Stimulated activated CD8-positive, alpha-beta memory T cell treated with anti-CD3 and anti-CD28 coated beads, Interleukin-15, amount 100 ng/mL, for 1 hour (primary cell): ENCODE results near the gene CCL3.
"Not testable (repeated sequence)": the region's sequence is repeated elsewhere in the genome, so short reads cannot be mapped to it uniquely, and the experiment has no call there.

Experiments
- DNase-seq: peaks from one replicate; pipeline ENCODE4 v3.0.0-alpha.2; 2020; ENCODE audit warnings: low read depth

Gene CCL3

DNA sequence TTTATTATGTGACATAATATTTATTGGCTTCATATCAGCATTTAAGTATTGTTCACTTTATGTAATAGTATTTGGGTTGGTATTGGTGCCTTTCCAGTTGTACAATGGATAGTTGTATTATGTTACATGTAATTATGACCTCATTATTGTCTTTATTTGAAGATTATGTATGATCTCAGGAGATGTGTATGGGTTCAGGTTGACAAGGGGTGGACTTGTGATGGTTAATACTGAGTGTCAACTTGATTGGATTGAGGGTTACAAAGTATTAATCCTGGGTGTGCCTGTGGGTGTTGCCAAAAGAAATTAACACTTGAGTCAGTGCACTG, 25.7 kb upstream of the CCL3 start:
- not testable (repeated sequence) for DNase-seq

DNA sequence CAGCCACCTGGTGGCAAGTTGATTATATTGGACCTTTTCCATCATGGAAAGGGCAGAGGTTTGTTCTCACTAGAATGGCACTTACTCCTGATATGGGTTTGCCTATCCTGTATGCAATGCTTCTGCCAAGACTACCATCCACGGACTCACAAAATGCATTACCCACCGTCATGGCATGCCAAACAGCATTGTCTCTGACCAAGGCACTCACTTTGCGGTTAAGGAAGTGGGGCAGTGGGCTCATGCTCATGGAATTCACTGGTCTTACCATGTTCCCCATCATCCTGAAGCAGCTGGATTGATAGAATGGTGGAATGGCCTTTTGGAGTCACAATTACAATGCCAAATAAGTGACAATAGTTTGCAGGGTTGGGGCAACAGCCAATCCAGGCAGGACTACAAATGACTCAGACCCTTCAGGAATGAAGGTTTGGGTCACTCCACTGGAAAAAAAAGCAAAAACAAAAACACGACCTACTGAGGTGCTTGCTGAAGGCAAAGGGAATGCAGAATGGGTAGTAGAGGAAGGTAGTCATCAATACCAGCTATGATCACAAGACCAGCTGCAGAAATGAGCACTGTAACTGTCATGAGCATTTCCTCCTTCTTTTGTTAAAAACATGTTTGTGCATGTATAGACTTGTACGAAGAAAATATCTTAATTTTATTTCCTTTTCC, 25.2 kb upstream of the CCL3 start:
- not testable (repeated sequence) for DNase-seq

DNA sequence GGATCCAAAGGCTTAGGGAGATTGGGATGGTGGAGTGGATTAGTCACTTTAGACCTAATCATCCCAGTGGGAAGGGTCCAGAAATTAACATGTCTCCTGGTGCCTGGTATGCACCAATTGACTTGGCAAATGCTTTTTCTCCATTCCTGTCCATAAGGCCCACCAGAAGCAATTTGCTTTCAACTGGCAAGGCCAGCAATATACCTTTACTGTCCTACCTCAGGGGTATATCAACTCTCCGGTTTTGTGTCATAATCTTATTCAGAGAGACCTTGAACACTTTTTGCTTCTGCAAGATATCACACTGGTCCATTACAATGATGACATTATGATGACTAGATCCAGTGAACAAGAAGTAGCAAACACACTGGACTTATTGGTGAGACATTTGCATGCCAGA, 23.2 kb upstream of the CCL3 start:
- not testable (repeated sequence) for DNase-seq

DNA sequence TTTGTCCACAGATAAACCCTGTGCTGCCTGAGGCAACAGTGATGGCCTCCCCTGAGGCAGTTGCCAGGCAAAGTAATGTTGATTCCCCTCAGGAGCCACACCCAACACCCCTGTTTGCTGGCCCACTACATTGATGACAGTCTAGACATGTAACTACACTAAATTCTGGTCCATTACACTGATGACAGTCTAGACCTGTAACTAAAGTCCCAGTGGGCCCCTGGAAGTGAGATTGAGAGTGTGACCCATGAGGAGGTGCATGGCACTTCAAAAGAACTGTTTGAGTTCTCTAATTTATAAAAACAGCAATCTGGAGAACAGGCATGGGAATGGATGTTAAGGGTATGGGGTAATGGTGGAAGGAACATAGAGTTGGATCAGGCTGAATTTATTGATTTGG, 22.6 kb upstream of the CCL3 start:
- DNase-seq = no peak

DNA sequence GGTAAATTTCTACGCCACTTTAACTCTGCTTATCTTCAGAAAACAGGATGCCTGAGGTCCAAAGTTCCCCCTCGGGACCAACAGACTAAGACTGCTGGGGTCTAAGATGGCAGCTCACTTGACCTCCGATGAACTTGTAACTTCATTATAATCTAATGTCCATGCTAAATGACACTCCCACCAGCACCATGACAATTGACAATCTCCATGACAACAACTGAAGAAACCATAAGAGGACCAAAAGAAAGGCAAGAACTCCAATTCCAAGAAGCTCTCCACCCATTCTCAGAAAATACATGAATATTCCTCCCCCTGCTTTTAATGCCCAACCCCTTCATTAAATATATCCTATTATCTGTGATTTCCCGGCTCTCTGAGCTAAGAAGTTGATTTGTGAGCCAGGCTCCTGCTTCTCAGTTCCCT, 21.1 kb upstream of the CCL3 start:
- no peak for DNase-seq

DNA sequence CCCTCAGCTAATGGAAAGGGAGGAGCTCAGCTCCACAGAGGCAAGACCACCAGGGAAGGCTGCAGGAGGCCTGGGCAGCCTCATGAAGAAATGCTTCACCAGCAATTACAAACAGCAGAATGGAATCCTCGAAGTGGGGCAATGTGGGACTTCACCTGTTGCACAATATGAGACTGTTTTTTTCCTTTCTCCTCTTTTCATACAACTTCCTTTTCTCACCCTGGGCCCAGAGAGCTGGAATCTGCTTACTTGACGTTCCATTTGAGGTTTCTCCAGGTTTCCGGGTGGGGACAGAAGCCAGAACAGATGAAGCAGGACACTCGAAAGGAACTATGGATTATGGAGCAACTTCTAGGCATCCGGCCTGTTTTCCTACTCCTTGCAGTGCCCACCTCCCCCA, 18.3 kb upstream of the CCL3 start:
- DNase-seq = not testable (repeated sequence)

DNA sequence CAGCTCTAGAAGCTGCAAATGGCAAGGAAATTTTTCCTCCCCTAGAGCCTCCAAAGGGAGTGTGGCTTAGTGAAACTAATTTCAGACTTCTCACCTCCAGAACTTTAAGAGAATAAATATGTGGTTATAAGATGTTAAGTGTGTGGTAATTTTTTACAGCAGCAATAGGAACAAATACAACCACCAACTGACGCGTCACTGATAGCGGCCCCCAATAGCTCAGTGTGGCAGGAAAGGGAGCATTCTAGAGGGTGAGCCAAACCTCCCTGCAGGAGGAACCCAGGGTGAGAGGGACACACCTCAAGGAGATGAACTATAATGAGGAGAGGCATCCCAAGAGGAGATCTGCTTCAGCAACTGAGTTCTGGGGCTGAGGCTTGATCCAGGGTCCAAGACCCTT, 17.7 kb upstream of the CCL3 start:
- no peak for DNase-seq

DNA sequence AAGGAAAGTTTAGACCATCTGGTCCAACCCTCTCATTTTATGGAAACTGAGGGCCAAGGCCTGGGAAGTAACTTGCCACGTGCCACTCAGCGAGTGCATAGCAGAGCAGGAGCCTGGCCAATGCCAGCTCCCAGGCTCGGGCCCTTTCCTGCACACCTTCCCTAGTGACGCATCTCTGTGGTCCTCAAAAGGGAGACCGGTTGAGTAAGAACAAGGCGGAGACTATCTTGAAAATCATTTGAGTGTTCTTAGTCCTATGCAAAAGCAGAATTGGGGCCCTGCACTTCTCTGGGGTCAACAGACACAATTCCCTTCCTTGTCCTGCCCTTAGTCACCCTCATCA, 16.5 kb upstream of the CCL3 start:
- DNase-seq = no peak

DNA sequence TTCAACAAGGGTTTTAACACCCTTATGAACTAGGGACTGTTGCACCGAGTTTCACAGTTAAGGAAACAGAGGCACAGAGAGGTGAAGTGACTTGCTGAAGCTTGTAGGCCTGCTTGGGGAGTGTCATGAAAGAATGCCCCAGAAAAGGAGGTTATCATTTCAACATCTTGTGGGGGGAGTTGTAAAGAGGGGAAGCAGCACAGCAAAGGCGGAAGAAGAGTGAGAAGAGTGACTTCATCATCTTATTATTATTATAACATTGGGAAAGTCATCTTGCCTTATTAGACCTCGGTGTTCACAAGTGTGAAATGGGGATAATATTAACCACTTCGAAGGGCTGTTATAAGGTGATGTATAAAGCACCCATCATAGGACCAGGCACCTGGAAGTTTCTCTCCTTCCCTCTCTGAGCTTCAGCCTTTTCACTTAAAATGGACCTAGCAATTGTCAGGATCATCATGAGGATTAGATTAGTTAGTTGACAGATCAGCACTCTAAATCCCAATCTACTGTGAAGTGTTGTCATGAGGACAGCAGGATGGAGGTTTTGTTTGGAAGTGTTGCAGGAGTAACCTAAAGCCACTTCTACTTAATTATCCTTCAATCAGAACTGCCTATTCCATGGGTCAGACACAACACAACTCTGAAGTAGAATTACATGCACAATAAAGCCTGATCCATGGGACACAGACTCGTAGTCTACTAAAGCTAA, 16.0 kb upstream of the CCL3 start:
- no peak for DNase-seq

DNA sequence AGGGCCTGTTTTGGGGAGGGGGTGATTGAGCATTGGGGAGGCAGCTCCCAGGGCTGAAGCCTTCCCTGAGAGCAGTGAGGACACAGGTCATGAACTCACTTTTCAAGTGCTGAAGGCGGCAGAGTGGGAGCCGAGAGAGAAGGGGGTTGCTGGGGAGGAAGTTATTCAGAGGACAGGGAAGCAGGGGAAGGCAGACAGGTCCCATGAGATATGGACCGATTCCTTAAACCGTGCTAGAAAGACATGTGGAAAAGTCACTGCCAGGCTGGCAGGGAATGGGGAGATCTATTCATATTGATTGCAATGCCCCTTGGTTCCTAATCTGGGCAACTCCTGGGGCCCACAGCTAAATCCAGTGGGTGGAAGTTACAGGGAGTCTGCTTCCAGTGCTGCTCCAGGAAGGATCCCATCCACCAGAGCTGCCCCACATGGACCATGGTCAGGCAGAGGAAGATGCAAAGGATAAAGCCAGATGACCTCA, 14.8 kb upstream of the CCL3 start:
- no peak for DNase-seq

DNA sequence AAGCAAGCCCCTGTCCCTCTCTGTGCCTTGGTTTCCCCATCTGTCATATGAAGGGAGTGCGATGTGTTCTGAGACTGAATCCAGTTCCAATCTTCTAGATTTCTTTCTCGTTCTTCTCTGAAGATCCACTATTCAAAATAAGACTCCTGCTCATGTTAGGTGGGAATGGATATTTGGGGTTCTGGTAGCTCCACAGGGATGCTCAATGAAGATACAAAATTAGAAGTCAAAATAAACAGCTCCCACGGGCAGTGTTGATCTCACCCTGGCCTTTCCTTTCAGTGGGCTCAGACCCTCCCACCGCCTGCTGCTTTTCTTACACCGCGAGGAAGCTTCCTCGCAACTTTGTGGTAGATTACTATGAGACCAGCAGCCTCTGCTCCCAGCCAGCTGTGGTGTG, 14.3 kb upstream of the CCL3 start:
- DNase-seq = not testable (repeated sequence)

DNA sequence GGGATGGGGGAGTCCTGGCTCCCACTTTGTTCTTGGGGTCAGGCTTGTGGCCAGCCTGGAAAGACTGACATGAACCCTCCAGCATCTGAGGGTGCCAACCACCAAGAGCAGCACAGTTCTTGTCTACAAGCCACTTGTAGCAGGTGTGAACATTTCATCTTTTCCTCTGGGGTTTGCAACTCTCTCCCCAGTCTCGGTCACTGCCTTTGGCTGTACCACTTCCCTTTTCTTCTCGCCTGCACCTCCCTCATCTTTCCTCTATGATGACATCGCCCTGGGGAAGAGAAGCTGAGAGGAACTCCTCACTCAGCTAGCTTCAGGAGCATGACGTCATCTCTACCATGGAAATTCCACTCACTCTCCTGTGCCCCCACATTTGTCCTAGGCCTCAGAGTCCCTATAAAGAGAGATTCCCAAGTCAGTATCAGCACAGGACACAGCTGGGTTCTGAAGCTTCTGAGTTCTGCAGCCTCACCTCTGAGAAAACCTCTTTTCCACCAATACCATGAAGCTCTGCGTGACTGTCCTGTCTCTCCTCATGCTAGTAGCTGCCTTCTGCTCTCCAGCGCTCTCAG, 13.5 kb upstream of the CCL3 start, which contains the start of gene CCL4:
Gene CCL4 (plus strand): TSS at position 427 of the 575 bp plus-strand sequence. CDS start 79 bp downstream, at position 506.
- DNase-seq = peak; percentile 9

DNA sequence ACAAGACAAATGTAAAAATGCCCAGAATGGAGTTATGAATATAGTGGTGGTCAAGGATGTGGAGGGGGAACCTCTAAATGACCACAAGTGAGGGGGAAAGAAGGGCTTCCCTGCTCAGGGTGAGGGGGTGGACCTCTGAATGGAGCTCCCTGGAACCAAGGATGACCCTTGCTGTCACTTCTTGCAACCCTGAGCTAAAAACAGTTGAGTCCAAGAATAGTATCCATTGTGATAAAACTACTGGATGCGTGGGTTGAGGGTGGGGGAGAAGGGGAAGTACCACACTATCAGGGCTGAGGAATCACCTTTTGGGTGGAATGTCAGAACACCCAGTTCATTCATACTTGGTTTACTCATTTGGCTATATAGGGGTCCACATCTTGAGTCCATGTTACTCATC, 9.1 kb upstream of the CCL3 start:
- not testable (repeated sequence) for DNase-seq

DNA sequence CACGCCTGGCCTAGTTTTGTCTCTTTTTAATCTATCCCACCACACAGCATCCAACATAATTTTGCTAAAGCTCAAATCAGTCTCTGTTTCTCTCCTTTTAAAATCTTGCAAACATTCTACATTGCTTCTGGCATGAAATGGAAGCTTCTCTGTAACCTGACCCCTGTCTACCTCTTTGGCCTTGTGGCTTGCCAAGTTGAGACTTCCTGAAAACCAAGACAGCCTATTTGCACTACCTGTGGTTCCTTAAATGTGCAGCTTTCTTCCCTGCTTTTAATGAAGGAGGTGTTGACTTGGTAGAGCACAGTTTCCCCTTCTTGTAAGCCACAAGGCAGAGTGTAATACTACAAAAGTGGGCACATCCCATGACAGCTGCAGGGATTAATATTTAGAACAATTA, 6.0 kb upstream of the CCL3 start:
- DNase-seq = no peak

DNA sequence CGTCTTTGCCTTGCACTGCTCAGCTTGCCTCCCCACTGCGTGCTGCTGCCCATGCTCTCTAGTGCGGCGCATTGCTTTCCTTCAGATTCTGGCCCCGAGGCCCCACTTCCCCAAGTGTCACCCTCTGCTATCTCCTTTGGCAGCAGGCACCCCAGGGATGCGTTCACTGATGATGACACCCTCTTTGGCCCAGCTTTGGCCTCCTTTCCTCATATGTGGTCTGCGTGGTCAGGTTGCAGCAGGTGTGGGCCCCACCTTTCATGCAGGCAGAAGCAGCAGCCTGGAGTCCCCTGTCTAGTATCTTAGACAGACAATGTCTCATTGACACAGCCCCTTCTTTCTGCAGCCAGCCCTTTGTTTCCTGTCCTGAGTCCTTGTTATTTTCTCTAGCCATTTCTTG, 4.8 kb upstream of the CCL3 start:
- DNase-seq = no peak

DNA sequence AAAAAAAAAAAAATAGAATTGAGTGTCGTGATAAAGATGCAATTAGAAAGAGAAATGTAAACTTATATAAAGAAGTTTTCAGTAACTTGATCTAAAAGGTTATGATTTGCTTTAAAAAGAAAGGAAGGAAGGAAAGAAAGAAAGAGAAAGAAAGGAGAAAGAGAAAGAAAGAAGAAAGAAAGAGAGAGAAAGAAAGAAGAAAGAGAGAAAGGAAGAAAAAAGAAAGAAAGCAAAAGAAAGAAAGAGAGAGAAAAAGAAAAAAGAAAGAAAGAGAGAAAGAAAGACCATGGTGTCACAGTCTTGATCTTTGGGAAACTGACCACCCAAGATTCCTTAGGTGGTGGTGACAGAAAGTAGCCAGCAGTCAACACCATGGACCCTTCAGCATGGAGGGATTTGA, 4.3 kb upstream of the CCL3 start:
- DNase-seq = no peak

DNA sequence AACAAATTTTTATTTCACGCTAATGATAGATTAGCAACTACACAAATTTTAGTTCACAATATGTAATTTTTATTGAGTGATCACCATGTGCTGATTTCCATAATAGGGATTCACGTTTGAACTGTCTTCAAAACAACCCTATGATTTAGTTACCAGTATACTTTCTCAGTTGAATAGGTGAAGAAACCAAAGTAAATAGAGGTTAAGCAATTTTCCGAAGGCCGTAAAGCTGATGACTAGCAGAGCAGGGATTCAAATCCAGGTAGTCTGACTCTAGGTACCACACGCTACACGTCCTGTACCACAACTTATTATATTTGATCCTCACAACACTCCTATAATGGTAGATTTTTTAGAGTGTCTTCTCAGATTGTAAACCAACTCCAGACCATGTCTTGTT, 2.8 kb upstream of the CCL3 start:
- not testable (repeated sequence) for DNase-seq

DNA sequence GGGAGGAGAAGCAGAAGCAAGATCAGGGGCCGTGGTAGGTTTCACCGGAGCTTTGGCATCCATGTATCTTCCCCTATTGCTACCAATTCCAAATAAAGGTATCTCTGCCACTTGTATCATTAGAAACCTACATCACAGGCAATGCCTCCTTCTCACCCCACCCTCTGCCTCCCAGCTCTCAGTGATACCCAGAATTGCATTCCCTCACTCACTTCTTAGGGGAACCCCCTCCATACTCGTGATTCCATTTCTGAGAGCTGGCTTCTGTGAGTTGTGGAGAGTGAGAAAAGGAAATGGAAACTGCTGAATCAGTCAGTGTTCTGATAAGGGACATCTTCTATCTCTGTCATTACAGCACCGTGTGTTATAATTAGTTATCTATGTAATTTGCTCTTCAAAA, 2.3 kb upstream of the CCL3 start:
- DNase-seq = no peak

DNA sequence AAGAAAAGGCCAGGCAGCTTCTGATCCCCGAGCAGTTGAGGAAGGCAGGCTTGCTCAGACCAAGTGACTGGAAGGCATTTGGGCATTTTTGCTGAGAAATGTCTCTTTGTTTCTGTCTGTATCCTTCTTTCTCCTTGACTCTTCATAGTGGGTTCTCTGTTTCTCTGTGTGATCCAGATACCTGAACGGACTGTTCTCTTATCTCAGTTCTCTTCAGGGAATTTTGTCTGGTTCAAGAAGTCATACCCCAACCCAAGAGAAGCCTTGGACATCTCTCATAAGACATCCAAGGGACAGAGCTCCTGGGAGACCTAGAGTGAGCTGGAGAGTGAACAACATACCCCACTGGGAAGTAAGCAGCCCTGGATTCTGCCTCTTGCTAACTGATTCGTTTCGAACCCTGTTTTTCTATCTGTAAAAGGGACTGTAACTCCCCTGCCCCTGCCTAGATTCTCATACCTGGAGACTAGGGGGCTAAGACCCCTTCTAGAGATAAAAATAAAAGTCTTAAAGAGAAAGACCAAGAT, 541 bp downstream of the CCL3 start:
- no peak for DNase-seq

DNA sequence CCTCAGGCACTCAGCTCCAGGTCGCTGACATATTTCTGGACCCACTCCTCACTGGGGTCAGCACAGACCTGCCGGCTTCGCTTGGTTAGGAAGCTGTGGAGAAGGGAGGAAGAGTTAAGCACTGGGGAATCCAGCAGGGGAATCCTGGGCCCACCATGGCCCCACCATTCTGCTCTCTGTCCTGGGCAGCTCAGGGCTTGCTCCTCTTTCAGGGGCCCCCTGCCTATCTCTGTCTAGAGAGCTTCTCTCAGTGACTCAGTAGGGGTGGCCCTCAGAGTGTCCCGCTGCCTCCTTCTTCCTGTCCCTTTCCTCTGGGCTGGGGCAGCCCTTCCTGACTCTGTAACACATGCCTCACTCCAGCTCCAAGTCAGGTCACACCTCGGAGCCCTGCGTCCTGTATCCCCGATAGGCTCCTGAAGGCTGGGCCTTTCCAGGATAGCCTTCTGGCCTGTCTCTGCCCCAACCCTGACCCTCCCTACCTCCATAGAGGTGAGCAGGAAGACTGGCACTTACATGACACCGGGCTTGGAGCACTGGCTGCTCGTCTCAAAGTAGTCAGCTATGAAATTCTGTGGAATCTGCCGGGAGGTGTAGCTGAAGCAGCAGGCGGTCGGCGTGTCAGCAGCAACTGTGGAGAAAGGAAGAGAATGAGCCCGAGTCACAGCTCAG, 1.1 kb downstream of the CCL3 start:
- DNase-seq = no peak

DNA sequence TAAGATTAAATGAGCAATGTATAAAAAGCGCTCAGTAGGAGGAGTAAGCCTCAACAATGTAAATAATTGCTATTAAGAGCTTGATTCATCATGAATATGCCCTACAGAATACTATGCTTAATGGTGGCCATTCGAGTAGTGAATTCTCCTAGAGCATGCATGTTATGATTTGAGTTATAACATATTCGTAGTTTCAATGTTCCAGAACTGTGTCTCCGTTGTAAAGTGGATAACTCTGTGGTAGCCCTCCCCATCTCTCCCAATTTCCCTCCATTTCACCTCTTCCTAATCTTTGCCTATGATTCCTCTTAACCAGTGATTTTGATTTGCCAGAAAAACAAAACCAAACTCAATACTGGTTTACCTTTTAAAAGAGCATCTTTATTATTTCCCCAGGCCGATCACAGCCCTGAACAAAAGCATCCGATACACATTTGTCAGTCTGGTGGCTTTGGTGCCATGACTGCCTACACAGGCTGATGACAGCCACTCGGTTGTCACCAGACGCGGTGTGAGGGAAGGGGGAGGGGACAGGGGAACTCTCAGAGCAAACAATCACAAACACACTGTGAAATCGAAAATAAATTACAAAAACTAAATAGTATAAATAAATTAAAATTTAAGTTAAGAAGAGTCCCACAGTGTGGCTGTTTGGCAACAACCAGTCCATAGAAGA, 1.9 kb downstream of the CCL3 start:
- DNase-seq = not testable (repeated sequence)

DNA sequence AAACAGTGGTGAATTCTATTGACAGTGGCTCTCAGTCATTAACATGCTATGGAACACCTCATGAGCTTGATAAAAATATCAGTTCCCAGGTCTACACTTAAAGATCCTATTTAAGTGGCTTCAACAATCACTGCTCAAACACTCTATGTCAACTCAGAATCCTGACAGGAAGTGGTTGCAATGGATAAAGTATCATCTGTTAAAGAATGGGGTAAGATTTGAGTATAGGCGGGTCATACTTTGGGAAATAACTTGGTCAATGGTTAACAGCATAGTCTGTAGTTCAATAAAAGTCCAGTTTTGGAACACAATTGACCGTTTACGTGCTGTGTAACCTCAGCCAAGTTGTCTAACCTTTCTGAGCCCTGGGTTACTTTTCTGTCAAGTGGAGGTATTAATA, 2.5 kb downstream of the CCL3 start:
- not testable (repeated sequence) for DNase-seq
